GM15510 (cell line): ENCODE measurements around the gene CNNM3.
A peak's percentile ranks its signal among the peaks of the same experiment; 100 is the strongest.

Experiments used
- POLR2A ChIP-seq: IDR thresholded peaks from 3 replicates; pipeline ENCODE4 v1.6.1; 2011; ENCODE audit warnings: borderline replicate concordance; ENCODE audit not compliant: insufficient read length; ENCODE audit errors: extremely low read depth

Gene CNNM3

GRCh38 chr2:96859681-96860064 is 43.6 kb downstream of the CNNM3 start:
- no peak for TF ChIP-seq POLR2A

DNA sequence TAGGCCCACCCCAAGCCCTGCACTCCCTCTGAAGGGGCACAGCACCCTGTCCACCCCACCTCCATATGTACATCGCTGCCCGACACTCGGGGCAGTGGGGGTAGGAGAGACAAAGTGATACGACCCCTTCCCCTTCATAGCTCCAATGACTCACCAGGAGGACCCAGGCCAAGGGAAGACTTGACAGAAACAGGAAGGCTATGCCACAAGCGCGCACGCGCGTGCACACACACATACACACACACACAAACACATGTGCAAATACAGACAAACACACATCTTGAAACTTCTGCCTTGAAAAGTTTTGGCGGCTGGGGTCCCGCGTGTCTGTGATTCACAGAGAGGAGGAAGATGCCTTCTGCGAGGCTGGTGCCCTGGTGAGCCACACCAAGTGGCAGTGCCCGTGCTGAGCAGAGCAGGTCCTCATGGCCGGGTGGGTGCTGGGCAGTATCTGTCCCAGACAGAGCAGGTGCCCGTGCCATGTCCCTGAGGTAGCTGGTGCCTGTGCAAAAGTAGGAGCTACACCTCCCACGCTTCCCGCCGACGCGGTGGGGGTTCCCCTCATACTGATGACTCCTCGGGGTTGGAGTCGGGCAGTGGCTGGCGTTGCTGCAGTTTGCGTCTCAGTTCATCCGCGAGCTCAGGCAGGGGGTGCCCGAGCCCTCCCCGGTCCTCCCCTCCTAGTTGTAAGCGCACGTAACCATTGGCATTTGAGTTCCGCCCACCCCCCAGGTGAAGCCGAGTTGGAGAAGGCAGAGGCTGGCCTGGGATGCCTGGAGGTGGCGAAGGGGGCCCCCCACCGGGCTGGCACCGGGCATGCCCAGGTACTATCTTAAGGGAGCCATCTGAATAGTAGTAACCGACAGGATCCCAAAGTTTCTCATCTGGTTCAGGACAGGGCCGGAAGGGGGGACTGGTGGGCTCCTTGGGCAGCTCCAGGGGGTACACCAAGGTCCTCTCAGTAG is 44.3 kb downstream of the CNNM3 start:
- no peak for TF ChIP-seq POLR2A

DNA sequence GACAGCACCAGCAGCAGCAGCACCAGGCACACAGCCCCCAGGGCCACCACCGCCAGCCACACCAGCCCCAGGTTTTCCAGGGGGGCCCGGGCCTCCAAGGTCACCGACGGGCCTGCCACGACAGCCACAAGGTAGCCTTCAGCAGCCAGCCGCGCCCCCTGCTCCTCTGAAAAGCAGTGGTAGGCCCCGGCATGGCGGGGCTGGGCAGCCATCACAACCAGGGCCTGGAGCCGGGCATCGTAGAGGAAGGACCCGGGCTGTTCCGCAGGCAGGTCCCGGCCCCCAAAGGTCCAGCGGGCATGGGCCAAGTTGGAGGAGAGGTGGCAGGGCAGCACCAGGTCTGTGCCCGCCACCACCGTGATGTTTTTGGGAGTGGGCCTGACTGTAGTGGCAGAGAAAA is 45.0 kb downstream of the CNNM3 start:
- TF ChIP-seq POLR2A, result no peak

DNA sequence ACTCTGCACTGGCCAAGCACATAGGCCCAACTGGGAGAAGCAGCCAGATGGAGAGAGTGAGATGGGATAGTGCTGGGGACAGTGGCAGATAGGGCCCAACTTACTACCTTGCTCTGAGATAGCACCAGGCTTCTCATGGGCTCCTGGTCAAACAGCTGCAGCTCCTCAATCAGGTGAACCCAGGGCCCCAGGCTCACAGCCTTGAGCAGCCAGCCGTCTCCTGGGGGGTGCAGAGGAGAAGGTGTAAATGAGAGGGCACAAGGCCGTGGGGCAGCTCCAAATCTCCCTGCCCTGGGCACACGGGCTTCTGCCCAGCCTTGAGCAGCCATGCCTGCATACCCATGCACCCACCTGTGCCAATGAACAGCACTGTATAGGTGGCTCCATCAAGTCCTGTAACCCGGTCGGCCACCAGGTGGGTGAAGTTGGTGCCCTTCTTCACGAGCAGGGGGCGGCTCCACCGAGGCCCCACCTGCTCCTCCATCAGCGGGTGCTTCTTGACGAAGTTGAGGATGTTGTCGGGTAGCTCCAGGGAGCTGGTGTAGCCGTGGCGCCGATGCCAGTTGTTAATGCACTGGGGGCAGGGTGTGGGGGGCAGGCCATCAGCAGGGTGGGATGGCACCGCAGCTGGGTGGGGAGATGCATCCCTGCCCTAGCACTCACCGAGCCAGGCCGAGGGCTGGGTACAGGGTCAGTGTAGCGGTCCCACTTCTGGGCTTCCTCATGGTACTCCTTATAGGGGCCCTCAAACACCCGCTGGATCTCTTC is 47.7 kb downstream of the CNNM3 start:
- TF ChIP-seq POLR2A, result no peak

- TF ChIP-seq POLR2A, result no peak
Measured at GRCh38 chr2:96864343-96865091, 48.4 kb downstream of the CNNM3 start.

DNA sequence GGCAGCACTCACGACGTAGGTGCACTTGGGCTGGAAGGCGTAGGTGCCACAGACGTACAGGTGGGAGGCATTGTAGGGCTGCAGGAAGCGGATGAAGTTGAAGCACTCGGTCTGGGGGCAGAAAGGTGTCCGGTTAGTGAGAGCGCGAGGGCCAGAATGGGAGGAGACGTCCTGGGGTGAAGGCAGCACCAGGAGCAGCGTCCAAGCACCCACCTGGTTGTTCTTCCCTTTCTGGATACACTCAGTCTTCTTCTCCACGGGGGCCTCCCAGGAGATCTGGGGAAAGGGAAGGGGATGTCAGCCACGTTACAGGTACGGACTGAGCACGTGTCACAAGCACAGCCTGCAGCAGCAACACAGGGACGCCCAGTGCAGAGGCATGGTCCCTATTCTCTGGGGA is 49.6 kb downstream of the CNNM3 start:
- no peak for TF ChIP-seq POLR2A

DNA sequence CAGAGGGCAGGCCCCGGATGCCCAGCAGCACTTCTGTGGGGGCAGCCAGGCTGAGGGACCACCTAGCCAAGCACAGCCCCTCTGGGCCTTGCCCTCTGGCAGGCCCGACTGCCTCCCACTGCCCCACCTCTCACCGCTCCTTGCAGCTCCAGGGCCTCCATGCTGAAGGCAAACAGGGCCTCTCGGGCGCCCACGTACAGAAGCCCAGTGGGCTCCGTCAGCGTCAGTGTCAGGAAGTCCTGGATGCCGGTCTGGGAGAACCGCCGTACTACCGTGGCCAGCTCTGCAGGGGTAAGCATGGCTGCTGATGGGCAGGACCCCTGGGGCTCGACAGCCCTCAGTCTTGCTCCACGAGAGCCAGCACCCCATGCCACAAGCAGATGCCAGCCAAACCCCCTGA is 50.1 kb downstream of the CNNM3 start:
- TF ChIP-seq POLR2A, result no peak

DNA sequence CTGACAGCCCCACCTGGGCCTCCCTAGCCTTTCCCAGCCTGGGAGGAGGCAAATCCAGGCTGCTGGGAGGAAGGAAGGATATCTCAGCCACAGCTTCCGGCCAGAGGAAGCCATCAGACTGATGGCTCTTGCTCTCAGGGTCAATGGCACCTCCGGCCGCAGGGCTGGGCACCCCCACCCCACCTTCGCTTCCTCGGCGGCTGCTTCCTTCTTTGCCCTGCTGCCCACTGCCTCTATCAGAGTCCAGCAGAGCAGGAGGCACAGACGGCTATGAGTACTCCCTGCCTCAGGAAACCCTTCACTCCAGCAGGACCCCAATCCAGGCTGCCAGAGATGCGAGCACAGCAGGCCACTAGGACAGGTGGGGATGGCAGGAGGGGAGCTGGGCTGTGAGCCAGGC is 50.5 kb downstream of the CNNM3 start:
- TF ChIP-seq POLR2A, result no peak

GRCh38 chr2:96866986-96867755 is 51.1 kb downstream of the CNNM3 start:
- no peak for TF ChIP-seq POLR2A

DNA sequence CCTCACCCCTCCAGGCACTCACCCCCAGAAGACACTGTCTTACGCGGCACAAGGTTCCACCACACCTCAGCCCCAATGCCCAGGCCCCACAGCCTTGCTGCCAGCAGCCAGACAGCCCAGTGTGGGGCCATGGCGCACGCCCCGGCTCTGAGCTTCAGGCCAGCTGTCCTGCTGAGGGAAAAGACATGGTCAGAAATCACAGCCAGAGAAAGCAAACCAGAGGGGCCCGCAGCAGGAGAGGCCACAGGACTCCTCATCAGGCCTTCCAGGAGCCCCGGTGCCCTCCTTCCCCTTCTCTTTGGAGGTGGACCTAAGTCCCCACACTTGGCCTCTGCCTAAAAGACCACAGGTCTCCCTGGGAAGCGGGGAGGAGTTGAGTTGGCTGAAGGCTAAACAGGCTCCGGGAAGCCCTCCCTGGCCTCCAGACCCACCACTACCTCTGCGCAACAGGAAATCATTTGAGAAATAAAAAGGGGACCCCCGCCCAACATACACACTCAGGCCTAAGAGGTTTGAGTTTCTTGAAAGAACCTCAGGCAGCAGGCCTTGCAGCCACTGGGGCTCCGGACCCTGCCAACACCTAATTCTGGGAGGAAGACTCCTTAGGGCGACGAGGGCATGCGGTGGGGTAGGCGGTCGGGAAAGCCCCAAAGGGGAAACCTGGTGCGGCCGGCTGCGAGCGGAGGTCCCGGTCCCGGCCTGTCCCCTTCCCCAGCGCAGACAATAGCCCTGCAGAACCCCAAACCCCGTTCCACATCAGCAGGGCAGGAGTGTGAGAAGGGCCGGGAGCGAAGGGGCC is 51.9 kb downstream of the CNNM3 start:
- no peak for TF ChIP-seq POLR2A

- TF ChIP-seq POLR2A, result peak; percentile 80
Measured at GRCh38 chr2:96868555-96869280, 52.6 kb downstream of the CNNM3 start.

DNA sequence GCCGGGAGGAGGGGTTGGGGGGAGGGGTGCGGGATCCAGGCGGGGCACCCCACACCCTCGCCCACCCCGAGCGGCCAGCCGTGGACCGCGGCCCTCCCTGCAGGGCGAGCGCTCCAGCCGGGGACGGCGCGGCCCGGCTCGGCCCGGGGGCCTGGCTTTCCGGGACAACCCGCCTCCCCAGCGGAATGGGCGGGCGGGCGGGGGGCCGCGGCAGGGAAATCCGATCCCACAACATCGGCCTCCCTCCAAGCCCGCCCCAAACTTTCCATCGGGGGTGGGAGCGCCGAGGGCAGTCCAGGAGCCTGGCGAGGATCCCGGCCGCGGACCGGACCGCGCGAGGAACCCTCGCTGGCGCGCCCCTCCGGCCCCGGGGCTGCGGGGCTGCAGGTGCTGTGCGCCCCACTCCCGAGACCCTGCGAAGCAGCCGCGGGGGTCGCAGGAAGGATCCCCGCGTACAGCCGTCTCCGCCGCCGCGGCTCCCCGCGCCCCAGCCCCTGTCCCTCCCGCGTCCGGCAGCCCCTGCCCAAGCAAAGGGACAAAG is 53.3 kb downstream of the CNNM3 start:
- no peak for TF ChIP-seq POLR2A

DNA sequence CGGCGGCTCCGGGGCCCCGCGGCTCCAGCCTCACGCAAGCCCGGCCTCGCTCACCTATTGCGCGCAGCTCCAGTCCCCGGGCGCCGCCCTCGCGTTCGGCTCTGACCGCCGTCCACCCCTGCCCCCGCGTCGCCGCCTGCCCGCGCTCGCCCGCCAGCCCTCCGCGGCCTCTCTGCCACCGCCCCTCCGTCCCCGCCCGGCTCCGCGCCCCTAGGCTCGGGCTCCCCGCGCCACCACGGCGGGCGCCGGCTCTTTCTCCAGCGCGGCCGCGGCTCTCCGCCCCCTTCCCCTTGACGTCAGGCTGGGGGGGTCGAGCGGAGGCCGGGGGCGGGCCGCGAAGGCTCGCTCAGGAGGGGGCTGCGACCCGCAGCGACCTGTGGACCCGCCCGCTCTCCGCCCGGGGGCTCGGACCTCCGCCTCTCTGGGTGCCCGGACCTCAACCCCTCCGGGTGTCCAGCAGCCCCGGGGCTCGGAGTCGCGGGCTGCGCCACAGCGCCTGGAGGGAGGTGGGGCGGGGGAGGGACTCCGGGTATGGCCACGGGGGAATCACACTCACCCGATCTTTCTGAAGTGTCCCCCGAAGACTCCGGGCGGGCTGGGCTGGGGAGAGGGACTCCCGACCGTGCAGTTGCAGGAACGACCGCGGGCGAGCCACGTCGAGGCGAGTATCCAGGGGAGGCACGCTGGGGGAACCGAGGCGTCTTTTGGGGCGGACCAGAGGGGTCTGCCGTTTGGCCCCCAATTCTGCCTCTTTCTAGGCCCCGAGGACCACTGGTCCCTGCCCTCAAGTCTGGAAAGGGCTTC is 54.0 kb downstream of the CNNM3 start, which contains the start of gene SEMA4C:
TSS of gene SEMA4C (minus strand) at position 259 of the 804 bp plus-strand sequence. CDS start 2,194 bp downstream, outside the sequence.
- peak; percentile 37 for TF ChIP-seq POLR2A
